HepG2 (cell line): ENCODE results near the gene FIZ1. TPM values are rescaled to one million over a fixed set of nuclear protein-coding genes. Genes with fewer than 3 reads are reported as not detected.

ENCODE experiments used
- BCL6 ChIP-seq: IDR thresholded peaks from 2 replicates; pipeline ENCODE4 v1.6.1; 2016; ENCODE audit warnings: missing genetic modification reagents, missing compliant biosample characterization
- CHD4 ChIP-seq: fragments of 200-600 bp; sonication (generic); IDR thresholded peaks from 2 replicates; pipeline ENCODE4 v1.7.0; 2017; ENCODE audit warnings: mild to moderate bottlenecking, low read length, borderline replicate concordance
- EED ChIP-seq: sonication (generic); formaldehyde crosslinking; IDR thresholded peaks from 2 replicates; pipeline ENCODE4 v1.5.0; 2020; ENCODE audit warnings: mild to moderate bottlenecking, missing genetic modification reagents
- KDM1A ChIP-seq: IDR thresholded peaks from 2 replicates; pipeline ENCODE4 v1.6.1; 2016; ENCODE audit warnings: missing compliant biosample characterization
- NFIC ChIP-seq: IDR thresholded peaks from 2 replicates; pipeline ENCODE4 v1.6.1; 2012; ENCODE audit warnings: mild to moderate bottlenecking, low read length, inconsistent platforms
- RXRA ChIP-seq: sonication (generic); formaldehyde crosslinking; IDR thresholded peaks from 2 replicates; pipeline ENCODE4 v1.5.1; 2020; ENCODE audit warnings: missing genetic modification reagents
- SALL1 ChIP-seq: sonication (generic); formaldehyde crosslinking; IDR thresholded peaks from 2 replicates; pipeline ENCODE4 v1.8.0; 2022; ENCODE audit warnings: mild to moderate bottlenecking, missing genetic modification reagents
- SOX5 ChIP-seq: IDR thresholded peaks from 2 replicates; pipeline ENCODE4 v1.6.1; 2016; ENCODE audit warnings: borderline replicate concordance
- SOX6 ChIP-seq, 2 experiments: fragments of 450-650 bp in 1 of 2; sonication (generic) in 1 of 2; formaldehyde crosslinking in 1 of 2; IDR thresholded peaks; 2 replicates each; pipeline versions ENCODE4 v1.4.0 to v1.6.1; 2017 to 2020; ENCODE audit warnings: antibody characterized with exemption in 1 of 2, mild to moderate bottlenecking in 1 of 2, missing genetic modification reagents in 1 of 2
- SRSF4 ChIP-seq: fragments of 200-400 bp; formaldehyde crosslinking; IDR thresholded peaks from one replicate; pipeline ENCODE4 v1.6.1; 2018; ENCODE audit warnings: mild to moderate bottlenecking, low read depth, low read length, moderate library complexity; ENCODE audit not compliant: poor library complexity, severe bottlenecking
- TEAD3 ChIP-seq: optimal IDR thresholded peaks from 2 replicates; pipeline ENCODE3; 2016; ENCODE audit warnings: borderline replicate concordance
- ZBTB42 ChIP-seq: sonication (generic); formaldehyde crosslinking; IDR thresholded peaks from 2 replicates; pipeline ENCODE4 v1.5.0; 2020; ENCODE audit warnings: mild to moderate bottlenecking, missing genetic modification reagents
- ZNF12 ChIP-seq: sonication (generic); formaldehyde crosslinking; IDR thresholded peaks from 2 replicates; pipeline ENCODE4 v1.5.0; 2020; ENCODE audit warnings: missing genetic modification reagents
- ZNF343 ChIP-seq: sonication (generic); formaldehyde crosslinking; IDR thresholded peaks from 2 replicates; pipeline ENCODE4 v1.4.0; 2020; ENCODE audit warnings: mild to moderate bottlenecking, missing genetic modification reagents
- ZNF510 ChIP-seq: sonication (generic); formaldehyde crosslinking; IDR thresholded peaks from 2 replicates; pipeline ENCODE4 v1.4.0; 2020; ENCODE audit warnings: low read depth, mild to moderate bottlenecking, missing genetic modification reagents
- ZNF776 ChIP-seq: sonication (generic); formaldehyde crosslinking; IDR thresholded peaks from 2 replicates; pipeline ENCODE4 v1.4.0; 2020; ENCODE audit warnings: mild to moderate bottlenecking, missing genetic modification reagents
- polyA plus RNA-seq, 8 experiments: library from polyadenylated mRNA; depleted of rRNA in 3 of 8; stranded (reverse) in 7 of 8; unstranded in 1 of 8; fragments of >200 nt; fragmentation: Illumina TruSeq in 4 of 8; extraction: Trizol in 4 of 8; gene quantifications; 2 replicates each; pipeline versions ENCODE4 v1.2.1 to v1.2.3, GENCODE V29; 2011 to 2016; ENCODE audit warnings: low read depth in 4 of 8, missing spikeins in 1 of 8, mixed read lengths in 1 of 8; ENCODE audit not compliant: insufficient read depth in 1 of 8
- total RNA-seq, 5 experiments: library from RNA; depleted of rRNA; stranded (reverse); fragments of >200 nt; fragmentation: Illumina TruSeq; extraction: Trizol; gene quantifications; 2 replicates each; pipeline ENCODE4 v1.2.3, GENCODE V29; 2016; ENCODE audit warnings: low read depth in 1 of 5
- TF ChIP-seq, protein P1 (sequence below): sonication (generic); formaldehyde crosslinking; IDR thresholded peaks from 2 replicates; pipeline ENCODE4 v1.5.0; 2020; ENCODE audit warnings: mild to moderate bottlenecking, missing genetic modification reagents
- TF ChIP-seq, protein P2 (sequence below): sonication (generic); formaldehyde crosslinking; IDR thresholded peaks from 2 replicates; pipeline ENCODE4 v1.8.0; 2022; ENCODE audit warnings: missing genetic modification reagents, mild to moderate bottlenecking, borderline replicate concordance
- TF ChIP-seq, protein P3 (sequence below): sonication (generic); formaldehyde crosslinking; IDR thresholded peaks from 2 replicates; pipeline ENCODE4 v1.8.1; 2023; ENCODE audit warnings: mild to moderate bottlenecking, missing genetic modification reagents
- TF ChIP-seq, protein P4 (sequence below): sonication (generic); formaldehyde crosslinking; IDR thresholded peaks from 2 replicates; pipeline ENCODE4 v1.5.0; 2020; ENCODE audit warnings: mild to moderate bottlenecking, missing genetic modification reagents, moderate library complexity
- TF ChIP-seq, protein P5 (sequence below): sonication (generic); formaldehyde crosslinking; IDR thresholded peaks from 2 replicates; pipeline ENCODE4 v1.4.0; 2020; ENCODE audit warnings: missing genetic modification reagents, mild to moderate bottlenecking, borderline replicate concordance
- TF ChIP-seq, protein P6 (sequence below): sonication (generic); formaldehyde crosslinking; IDR thresholded peaks from 2 replicates; pipeline ENCODE4 v1.4.0; 2020; ENCODE audit warnings: missing genetic modification reagents

Gene FIZ1
- total and polyA plus RNA-seq, 2 of the 13 experiments (the other 11 are each of a cell fraction or from before 2014, with no cell fraction given) = 3.6 to 5.9 TPM

DNA sequence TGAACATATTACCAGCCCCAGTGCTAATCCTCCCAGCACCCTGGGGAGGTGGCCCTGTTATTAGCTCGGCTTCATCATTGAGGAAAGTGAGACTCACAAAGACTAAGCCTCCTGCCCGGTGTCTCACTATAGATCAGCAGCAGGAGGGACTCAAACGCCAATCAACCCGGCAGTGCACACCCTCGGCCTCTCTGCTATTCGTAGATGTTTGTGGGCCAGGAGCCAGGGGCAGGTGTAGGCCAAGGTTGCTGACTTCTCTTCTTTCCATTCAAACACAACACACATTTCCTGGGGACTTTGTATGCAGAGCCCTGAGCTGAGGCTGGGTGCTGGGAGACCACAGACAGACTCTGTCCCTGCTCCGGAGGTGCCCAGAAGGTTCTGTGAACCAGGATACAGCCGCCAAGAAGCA, 44.6 kb downstream of the FIZ1 start (continued):
- TF ChIP-seq SRSF4 (no peak), ZNF343 (CRISPR knock-in tag) (no peak), ZNF776 (CRISPR knock-in tag) (no peak), BCL6 (peak; percentile 50), RXRA (0 out of 2 replicates have a peak, but pooled peaks have one; percentile 18), SOX5 (CRISPR knock-in tag) (peak; percentile 32; the same call in 1 of the 2 replicates), KDM1A (CRISPR knock-in tag) (no peak), EED (no peak), ZBTB42 (CRISPR knock-in tag) (no peak), SALL1 (CRISPR knock-in tag) (peak; percentile 55; the same call in 1 of the 2 replicates), NFIC (no peak), TEAD3 (peak; percentile 30), CHD4 (no peak), ZNF12 (CRISPR knock-in tag) (no peak), SOX6 (IDR thresholded peaks at IDR 0.05) (no peak), SOX6 (CRISPR knock-in tag; IDR thresholded peaks at IDR 0.05) (peak; percentile 40; the same call in 1 of the 2 replicates), ZNF510 (CRISPR knock-in tag) (no peak)
- TF ChIP-seq, protein P1, sequence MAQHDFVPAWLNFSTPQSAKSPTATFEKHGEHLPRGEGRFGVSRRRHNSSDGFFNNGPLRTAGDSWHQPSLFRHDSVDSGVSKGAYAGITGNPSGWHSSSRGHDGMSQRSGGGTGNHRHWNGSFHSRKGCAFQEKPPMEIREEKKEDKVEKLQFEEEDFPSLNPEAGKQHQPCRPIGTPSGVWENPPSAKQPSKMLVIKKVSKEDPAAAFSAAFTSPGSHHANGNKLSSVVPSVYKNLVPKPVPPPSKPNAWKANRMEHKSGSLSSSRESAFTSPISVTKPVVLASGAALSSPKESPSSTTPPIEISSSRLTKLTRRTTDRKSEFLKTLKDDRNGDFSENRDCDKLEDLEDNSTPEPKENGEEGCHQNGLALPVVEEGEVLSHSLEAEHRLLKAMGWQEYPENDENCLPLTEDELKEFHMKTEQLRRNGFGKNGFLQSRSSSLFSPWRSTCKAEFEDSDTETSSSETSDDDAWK = no peak
- TF ChIP-seq, protein P2, sequence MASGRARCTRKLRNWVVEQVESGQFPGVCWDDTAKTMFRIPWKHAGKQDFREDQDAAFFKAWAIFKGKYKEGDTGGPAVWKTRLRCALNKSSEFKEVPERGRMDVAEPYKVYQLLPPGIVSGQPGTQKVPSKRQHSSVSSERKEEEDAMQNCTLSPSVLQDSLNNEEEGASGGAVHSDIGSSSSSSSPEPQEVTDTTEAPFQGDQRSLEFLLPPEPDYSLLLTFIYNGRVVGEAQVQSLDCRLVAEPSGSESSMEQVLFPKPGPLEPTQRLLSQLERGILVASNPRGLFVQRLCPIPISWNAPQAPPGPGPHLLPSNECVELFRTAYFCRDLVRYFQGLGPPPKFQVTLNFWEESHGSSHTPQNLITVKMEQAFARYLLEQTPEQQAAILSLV (CRISPR knock-in tag) = no peak
- TF ChIP-seq, protein P3, sequence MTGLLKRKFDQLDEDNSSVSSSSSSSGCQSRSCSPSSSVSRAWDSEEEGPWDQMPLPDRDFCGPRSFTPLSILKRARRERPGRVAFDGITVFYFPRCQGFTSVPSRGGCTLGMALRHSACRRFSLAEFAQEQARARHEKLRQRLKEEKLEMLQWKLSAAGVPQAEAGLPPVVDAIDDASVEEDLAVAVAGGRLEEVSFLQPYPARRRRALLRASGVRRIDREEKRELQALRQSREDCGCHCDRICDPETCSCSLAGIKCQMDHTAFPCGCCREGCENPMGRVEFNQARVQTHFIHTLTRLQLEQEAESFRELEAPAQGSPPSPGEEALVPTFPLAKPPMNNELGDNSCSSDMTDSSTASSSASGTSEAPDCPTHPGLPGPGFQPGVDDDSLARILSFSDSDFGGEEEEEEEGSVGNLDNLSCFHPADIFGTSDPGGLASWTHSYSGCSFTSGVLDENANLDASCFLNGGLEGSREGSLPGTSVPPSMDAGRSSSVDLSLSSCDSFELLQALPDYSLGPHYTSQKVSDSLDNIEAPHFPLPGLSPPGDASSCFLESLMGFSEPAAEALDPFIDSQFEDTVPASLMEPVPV (CRISPR knock-in tag) = no peak
- TF ChIP-seq, protein P4, sequence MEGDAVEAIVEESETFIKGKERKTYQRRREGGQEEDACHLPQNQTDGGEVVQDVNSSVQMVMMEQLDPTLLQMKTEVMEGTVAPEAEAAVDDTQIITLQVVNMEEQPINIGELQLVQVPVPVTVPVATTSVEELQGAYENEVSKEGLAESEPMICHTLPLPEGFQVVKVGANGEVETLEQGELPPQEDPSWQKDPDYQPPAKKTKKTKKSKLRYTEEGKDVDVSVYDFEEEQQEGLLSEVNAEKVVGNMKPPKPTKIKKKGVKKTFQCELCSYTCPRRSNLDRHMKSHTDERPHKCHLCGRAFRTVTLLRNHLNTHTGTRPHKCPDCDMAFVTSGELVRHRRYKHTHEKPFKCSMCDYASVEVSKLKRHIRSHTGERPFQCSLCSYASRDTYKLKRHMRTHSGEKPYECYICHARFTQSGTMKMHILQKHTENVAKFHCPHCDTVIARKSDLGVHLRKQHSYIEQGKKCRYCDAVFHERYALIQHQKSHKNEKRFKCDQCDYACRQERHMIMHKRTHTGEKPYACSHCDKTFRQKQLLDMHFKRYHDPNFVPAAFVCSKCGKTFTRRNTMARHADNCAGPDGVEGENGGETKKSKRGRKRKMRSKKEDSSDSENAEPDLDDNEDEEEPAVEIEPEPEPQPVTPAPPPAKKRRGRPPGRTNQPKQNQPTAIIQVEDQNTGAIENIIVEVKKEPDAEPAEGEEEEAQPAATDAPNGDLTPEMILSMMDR (CRISPR knock-in tag) = no peak
- TF ChIP-seq, protein P5, sequence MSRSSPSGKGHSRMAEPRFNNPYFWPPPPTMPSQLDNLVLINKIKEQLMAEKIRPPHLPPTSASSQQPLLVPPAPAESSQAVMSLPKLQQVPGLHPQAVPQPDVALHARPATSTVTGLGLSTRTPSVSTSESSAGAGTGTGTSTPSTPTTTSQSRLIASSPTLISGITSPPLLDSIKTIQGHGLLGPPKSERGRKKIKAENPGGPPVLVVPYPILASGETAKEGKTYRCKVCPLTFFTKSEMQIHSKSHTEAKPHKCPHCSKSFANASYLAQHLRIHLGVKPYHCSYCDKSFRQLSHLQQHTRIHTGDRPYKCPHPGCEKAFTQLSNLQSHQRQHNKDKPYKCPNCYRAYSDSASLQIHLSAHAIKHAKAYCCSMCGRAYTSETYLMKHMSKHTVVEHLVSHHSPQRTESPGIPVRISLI (CRISPR knock-in tag) = no peak
- TF ChIP-seq, protein P6, sequence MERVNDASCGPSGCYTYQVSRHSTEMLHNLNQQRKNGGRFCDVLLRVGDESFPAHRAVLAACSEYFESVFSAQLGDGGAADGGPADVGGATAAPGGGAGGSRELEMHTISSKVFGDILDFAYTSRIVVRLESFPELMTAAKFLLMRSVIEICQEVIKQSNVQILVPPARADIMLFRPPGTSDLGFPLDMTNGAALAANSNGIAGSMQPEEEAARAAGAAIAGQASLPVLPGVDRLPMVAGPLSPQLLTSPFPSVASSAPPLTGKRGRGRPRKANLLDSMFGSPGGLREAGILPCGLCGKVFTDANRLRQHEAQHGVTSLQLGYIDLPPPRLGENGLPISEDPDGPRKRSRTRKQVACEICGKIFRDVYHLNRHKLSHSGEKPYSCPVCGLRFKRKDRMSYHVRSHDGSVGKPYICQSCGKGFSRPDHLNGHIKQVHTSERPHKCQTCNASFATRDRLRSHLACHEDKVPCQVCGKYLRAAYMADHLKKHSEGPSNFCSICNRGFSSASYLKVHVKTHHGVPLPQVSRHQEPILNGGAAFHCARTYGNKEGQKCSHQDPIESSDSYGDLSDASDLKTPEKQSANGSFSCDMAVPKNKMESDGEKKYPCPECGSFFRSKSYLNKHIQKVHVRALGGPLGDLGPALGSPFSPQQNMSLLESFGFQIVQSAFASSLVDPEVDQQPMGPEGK = no peak
